SKM-1 (cell line): ENCODE measurements around the gene BARHL1.

Experiments
- DNase-seq: peaks from one replicate; lab custom pipeline; 2025; ENCODE audit not compliant: unreplicated experiment; lab: John Stamatoyannopoulos, UW

Gene BARHL1

GRCh38 chr9:132610661-132611060 lies 28.3 kb downstream of the BARHL1 start:
- no peak for DNase-seq

DNA sequence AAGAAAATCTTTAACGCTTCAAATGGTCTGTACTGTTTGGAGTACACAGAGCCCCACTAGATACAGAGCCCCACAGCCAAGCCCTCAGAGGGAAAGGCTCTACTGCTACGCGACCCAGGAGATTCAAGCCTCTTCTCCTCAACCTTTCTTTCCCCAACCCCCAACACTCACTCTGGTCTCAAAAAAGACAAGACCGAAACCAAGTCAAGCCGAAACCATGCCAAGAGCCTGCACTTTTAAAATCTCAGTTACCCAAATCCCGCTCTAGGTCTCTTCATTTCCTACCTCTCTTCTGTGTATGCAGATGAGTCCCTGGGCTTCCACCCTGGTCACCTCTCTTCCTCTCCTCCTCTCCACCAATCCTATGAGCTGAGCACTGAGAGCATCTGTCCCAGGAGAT lies 31.9 kb downstream of the BARHL1 start:
- DNase-seq: no peak

- no peak for DNase-seq
Observed at GRCh38 chr9:132615774-132616173, 33.4 kb downstream of the BARHL1 start.

GRCh38 chr9:132616725-132617124 lies 34.3 kb downstream of the BARHL1 start:
- no peak for DNase-seq

GRCh38 chr9:132622159-132622558 lies 39.8 kb downstream of the BARHL1 start:
- no peak for DNase-seq

GRCh38 chr9:132626285-132626684 lies 43.9 kb downstream of the BARHL1 start:
- DNase-seq: no peak

- DNase-seq: no peak
Observed at GRCh38 chr9:132627106-132627505, 44.7 kb downstream of the BARHL1 start.

- no peak for DNase-seq
Observed at GRCh38 chr9:132627594-132627993, 45.2 kb downstream of the BARHL1 start.

GRCh38 chr9:132628746-132629145 lies 46.3 kb downstream of the BARHL1 start:
- DNase-seq: no peak

- DNase-seq: no peak
Observed at GRCh38 chr9:132630116-132630515, 47.7 kb downstream of the BARHL1 start.

- no peak for DNase-seq
Observed at GRCh38 chr9:132630811-132631210, 48.4 kb downstream of the BARHL1 start.

DNA sequence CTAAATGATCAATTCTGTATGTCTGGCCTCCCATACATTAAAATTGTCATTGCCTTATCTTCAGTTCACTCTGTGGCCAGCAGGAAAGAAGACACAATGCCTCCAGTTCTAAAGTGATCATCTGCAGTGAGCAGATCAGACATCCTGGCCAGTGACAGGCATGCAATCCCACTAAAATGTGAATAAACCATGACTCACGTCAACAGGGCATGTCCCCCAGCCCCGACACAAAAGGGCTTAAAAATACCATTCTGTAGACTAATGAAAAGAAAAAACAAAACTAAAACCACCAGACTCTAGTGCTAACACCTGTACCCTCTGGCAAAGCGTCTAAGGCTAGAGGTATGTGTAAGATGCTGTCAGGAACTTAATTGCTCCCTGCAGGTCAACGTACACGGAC lies 48.9 kb downstream of the BARHL1 start:
- DNase-seq: no peak

- DNase-seq: no peak
Observed at GRCh38 chr9:132631685-132632084, 49.3 kb downstream of the BARHL1 start.

DNA sequence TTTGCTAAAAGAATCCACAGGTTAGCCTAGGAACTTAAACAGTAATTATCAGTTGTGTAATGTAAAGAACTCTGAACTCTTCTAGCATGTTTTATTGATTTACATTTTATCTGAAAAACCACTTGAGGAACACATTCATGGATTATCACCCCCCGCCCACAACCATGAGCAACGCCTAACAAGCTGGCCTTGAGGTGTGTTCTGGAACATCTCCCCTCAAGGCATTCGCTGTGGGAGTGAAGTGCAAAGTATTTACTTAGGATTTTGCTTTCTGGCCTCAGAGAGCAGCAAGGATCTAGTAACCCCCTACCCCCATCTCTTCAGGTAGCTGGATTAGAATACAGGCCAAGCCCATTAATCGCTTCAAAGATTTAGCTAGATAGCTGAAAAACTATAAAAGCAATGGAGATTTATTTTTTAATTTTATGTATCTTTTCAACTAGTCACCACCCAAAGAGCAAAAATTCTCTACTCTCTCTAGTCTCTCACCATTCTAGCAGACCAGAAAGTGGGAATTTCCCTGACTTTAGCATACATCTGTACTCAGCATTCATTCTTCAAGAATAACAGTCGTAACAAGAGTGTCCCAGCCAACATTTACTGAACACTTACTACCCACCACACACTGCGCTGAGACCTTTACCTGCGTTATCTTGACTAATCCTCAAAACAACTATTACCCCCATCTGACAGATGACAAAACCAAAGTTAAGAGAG lies 50.2 kb downstream of the BARHL1 start:
- DNase-seq: no peak

- no peak for DNase-seq
Observed at GRCh38 chr9:132634327-132634726, 51.9 kb downstream of the BARHL1 start.

DNA sequence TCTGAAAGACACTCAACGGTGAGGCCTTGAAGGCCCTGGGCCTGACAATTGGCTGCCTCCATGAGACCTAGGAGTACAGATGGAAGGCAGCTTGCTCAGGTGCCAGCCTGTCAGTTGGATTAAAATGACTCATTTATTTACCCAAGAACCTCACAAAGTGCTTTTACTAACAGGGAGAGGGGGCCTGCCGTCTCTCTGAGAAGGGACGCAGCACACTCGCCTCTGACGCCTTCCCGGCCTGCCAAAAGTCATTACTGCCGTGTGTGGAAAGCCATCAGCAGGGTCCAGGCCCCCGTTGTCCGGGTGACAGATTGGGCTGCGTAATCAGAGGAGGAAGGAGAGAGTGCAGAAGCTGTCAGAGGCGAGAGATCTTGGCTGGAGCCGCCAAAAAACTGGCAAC lies 54.9 kb downstream of the BARHL1 start:
- DNase-seq: no peak

DNA sequence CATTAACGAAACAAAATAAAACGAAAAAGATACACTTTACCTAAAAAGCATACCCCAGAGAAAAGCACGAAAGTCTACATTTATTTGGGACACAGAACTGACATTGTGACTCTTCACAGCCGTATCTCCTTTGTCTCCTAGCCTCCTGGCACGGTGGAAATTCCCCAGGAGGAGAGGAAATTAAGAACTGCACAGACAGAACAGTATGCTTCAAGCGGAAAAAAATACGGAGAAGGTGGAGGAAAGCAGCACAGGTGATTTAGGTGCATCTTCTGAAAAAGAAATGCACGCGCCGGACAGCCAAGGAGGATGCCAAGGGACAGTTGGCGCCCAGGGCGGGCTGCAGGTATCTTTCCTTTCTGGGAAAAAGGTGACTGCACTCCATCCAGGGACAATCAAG lies 55.4 kb downstream of the BARHL1 start:
- DNase-seq: no peak

DNA sequence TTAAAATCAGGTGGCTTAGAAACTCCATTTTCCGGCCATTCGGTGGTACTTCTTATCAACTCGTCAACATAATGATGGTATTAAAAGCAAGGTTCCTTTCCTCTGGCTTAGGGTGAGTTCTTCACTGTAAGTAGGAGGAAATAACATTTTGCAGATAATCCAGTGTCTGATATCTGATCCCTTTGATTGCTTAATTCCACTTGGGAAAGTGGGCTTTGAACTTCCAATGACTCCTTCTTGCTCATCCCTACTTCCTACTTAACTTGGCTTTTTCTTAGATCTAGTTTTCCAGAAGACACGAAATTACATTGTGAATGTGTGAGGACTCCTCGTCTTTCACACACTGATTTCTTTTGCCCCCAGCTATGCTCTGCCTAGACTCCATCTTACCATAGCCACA lies 55.8 kb downstream of the BARHL1 start:
- no peak for DNase-seq

GRCh38 chr9:132639322-132639721 lies 56.9 kb downstream of the BARHL1 start:
- DNase-seq: no peak
